ENCODE measurements around the gene ATP5F1B. TPM values are rescaled to one million over a fixed set of nuclear protein-coding genes. Genes with fewer than 3 reads are reported as not detected.

The ATP5F1B gene
- total RNA-seq, result 246 TPM

DNA sequence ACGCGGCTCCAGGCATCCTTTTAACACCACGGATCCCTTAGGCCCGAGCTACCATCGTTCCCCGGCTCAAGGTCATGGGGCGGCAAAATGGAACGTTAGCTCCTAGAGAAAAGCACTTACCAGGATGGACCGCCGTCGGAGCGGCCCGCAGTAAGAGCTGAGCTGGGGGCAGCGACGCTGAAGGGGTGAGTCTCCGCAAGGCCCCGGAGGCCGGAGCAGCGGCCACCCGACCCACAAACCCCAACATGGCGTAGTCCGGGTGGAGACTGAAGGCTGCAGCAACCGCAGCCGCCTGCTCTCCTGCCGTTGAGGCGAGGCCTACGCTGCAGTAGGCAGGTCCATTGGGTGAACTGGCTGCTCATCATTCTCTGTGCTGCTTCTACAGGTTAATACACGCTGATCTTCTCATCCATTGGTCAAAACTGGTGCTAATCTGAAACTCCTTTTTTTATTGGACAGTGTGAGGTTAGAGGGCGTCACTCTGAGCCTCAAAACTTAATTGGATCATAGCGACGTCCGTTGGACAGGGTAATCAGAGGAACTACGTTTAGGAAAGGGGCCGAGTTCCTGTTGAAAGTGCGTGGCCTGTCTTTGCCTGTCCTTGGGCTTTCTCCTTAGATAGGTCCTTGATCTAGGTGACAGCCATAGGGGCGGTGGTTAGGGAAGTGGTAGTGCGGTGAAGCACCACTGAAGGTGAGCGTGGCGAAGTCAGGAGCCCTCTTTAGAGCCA lies at the start of gene ATP5F1B:
ATP5F1B (minus strand) TSS at position 268 of the 730 bp plus-strand sequence; CDS start at position 247, 21 bp downstream.
- intact Hi-C loops (cut with DNase I), result no loop called here
- DNase-seq (ENCODE audit: low spot score) (peak; percentile 96), ATAC-seq (peak; percentile 100)

DNA sequence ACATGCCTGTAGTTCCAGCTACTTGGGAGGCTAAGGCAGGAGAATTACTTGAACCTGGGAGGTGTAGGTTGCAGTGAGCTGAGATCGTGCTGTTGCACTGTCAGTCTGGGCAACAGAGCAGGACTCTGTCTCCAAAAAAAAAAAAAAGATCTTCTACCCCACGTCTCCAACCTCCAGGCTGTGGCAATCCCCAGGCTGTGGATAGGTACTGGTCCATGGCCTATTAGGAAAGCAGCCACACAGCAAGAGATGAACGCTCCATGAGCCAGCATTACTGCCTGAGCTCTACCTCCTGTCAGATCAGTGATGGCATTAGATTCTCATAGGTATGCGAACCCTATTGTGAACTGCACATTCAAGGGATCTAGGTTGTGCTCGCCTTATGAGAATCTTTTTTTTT lies 48.4 kb upstream of the ATP5F1B start:
- ATAC-seq (no peak), DNase-seq (ENCODE audit: low spot score) (peak; percentile 14)
- intact Hi-C loops (cut with DNase I), result no loop called here

DNA sequence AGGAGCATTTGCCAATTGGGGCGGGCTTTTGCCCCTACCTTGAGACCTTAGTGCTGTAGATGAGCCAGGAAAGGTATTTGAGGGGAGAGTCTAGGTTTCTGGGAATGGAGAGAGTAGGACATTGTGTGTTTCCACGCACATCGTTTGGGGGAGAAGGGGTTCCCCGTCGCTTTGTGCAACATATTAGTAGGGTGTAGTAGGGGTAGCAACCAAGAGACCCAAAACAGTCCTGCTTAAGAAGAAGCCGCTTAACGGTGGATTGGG lies 43.0 kb upstream of the ATP5F1B start:
- ATAC-seq (no peak), DNase-seq (ENCODE audit: low spot score) (peak; percentile 59)
- intact Hi-C loops (cut with DNase I), result no loop called here

DNA sequence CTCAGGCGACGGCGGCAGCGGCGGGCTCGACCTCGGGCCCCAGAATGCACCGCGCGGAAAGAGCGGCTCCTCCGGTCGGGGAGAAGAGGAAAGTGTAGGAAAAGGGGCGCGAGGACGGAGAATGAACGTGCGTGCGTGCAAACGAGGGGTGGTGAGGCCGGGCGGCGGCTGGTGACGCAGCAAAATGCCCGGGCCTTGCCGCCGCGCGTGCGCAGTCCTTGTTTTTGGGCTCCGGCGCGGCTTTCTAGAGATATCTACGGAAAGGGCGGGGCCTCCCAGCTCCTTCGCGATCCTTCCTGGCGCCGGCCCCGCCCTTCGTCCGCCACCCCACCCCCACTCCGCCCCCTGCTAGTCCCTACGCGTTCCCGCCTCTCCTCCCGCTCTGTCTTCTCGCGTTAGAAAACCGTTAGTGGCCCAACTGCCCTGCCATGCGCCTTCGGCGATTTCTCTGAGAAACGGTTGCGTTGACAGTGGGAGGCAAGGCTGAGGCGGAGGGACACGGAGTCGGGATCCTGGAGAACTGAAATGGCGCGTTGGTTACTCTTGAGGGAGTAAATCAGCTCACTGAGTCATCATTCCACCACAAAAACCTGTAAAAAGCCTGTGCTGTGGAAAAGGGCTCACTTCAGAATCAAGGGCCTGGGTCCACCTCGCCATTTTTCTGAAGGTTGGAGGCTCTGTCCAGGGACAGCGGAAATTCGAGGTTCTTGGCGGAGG lies 42.5 kb upstream of the ATP5F1B start, which contains the start of gene PTGES3:
PTGES3 (minus strand) TSS at position 156 of the 717 bp plus-strand sequence. CDS start 285 bp downstream, outside the sequence.
- ATAC-seq (peak; percentile 97), DNase-seq (ENCODE audit: low spot score) (peak; percentile 98)
- intact Hi-C loops (cut with DNase I), result no loop called here

DNA sequence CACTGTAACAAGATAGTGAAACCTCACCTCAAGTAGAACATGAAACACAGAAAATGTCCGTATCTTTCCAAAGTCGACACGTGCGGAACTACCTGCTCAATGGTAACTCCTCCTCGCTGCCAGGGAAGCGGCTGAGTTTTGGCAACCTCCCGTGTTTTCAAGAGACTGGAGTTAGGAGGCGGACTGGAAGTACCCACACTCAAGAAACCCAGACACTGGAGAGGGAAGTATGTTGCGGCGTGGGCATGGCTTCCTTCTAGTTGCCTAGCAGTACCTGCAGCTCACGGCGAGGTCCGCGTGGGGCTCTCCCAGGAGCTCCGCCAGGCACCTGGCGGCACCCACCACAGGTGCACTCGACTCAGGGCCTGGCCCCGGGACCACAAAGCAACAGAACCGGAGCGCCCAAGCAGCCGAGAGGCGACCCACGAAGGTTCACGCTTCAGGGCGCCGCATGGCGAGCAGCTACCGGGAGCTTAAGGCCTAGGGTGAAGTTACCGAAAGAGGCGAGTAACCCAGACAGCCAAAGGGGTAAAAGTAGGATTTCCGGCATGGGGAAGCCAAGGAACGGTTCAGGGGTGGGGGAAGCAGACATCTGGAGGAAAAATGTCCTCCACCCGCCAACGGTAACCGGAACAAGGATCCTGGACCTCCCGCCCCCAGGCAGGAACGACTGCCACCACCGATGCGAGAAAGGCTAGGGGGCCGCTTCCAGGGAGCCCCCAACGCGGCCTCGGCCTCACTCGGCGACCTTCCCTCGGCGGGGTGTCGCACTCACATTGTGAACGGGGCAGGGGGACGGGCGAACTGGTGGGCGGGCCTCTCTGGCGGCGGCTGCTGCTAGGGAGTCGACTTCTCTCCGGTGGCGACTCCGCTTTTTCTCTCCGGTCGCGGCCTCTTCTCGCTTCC lies 41.7 kb upstream of the ATP5F1B start:
- peak; percentile 75 for DNase-seq (ENCODE audit: low spot score)
- peak; percentile 5 for ATAC-seq
- intact Hi-C loops (cut with DNase I), result no loop called here

DNA sequence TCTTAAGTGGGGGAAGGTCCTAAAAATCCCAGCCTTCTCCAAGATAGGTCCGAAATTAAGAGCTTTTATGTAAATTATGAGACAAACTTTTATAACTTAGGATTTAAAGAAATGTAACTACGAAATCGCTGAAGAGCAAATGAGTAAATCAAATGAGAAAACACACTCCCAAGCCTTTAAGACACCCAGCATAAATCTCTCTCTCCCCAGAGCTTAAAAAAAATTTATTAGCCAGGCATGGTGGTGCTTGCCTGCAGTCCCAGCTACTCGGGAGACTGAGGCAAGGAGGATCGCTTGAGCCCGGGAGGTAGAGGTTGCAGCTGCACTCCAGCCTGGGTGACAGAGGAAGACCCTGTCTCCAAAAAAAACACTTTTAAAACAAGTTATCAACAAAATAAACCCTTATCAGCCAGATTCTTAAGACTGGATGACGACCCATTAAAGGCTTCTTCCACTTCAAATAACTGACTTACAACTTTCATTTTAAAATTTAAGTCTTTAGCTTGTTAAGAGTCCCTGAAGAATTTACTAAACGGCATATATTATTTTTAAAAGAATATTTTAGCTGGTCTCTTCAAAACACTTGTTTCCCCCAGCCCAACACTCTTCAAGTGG lies 39.1 kb upstream of the ATP5F1B start:
- ATAC-seq (no peak), DNase-seq (ENCODE audit: low spot score) (peak; percentile 21)
- intact Hi-C loops (cut with DNase I), result no loop called here

DNA sequence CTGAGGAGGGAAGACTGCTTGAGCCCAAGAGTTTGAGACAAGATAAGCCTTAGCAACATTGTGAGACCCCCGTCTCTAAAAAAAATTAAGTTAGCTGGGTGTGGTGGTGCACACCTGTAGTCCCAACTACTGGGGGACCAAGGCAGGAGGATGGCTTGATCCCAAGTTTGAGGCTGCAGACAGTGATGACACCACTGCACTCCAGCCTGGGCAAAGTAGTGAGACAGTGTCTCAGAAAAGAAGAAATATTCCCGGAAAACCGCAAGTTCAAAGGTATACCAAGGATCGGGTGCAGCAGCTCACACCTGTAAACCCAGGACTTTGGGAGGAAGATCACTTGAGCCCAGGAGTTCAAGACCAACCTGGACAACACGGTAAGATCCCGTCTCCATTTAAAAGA lies 36.5 kb upstream of the ATP5F1B start:
- DNase-seq (ENCODE audit: low spot score) (no peak), ATAC-seq (no peak)
- intact Hi-C loops (cut with DNase I), result no loop called here

DNA sequence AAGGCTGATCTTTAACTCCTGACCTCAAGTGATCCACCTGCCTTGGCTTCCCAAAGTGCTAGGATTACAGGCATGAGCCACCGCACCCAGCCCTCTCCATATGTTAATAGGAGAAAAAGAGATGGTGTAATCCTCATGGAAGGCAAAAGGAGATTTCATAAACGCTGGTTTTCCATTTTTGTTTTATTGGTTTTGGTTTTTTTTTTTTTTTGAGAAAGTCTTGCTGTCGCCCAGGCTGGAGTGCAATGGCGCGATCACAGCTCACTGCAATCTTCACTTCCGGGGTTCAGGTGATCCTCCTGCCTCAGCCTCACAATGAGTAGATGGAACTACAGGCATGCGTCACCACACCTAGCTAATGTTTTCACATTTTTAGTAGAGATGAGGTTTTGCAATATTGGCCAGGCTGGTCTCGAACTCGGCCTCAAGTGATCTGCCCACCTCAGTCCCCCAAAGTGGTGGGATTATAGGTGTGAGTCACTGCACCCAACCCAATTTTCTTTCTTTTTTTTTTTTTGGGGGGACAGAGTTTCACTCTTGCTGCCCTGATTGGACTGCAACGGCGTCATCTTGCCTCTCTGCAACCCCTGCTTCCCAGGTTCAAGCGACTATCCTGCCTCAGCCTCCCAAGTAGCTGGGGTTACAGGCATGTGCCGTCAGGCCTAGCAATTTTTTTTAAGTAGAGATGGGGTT lies 34.2 kb upstream of the ATP5F1B start:
- intact Hi-C loops (cut with DNase I), result no loop called here
- DNase-seq (ENCODE audit: low spot score) (no peak), ATAC-seq (no peak)

DNA sequence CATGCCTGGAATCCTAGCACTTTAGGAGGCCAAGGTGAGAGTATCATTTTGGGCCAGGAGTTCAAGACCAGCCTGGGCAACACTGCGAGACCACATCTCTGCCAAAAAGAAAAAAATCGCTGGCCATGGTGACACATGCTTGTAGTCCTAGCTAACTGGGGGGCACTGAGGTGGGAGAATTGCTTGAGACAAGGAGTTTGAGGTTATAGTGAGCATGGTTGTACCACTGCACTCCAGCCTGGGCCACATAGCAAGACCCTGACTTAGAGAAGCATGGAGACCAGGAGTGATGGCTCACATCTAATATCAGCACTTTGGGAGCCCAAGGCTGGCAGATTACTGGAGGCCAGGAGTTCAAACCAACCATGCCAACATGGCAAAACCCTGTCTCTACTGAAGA lies 33.1 kb upstream of the ATP5F1B start:
- DNase-seq (ENCODE audit: low spot score) (no peak), ATAC-seq (no peak)
- intact Hi-C loops (cut with DNase I), result no loop called here

DNA sequence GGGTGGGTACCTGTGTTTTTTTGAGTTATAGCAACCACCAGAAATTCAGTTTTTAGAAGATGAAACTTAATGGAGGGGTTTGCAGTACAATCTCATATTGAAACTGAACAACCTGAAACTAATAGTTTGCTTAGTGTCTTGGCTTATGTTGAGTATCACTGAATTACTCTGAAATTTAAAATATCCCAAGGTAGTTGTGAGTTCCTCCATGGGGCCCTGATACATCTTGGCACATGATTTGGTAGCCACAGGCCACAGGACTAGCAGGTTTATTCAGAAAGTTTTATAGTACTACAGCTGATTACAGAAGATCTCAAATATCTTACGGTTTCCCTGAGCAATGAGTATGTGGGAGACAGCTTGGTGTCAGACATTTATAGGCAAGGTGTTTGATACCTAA lies 31.9 kb upstream of the ATP5F1B start:
- intact Hi-C loops (cut with DNase I), result no loop called here
- ATAC-seq (no peak), DNase-seq (ENCODE audit: low spot score) (no peak)

DNA sequence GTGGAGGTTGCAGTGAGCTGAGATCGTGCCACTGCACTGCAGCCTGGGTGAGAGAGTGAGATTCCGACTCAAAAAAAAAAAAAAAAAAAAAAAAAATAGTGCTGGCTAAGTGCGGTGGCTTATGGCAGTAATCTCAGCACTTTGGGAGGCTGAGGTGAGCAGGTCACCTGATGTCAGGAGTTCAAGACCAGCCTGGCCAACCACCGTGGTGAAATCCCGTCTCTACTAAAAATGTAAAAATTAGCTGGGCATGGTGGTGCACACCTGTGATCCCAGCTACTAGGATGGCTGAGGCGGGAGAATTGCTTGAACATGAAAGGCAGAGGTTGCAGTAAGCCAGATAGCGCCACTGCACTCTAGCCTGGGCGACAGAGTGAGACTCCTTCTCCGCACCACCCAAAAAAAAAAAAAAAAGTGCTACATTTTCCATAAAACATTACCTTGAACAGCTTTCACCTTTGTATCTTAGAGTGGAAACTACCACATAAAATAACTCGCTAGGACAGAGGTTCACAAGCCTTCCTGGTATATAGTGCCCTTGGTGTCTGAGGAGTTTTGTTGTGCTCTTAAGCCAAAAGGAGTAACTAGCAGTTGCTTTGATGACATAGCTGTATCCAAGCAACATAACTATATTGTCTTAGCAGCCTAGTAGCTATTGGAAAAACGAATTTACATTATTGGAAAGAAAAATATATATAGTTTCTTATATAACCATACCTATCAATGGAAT lies 31.2 kb upstream of the ATP5F1B start:
- intact Hi-C loops (cut with DNase I), result no loop called here
- DNase-seq (ENCODE audit: low spot score), result no peak
- no peak for ATAC-seq

DNA sequence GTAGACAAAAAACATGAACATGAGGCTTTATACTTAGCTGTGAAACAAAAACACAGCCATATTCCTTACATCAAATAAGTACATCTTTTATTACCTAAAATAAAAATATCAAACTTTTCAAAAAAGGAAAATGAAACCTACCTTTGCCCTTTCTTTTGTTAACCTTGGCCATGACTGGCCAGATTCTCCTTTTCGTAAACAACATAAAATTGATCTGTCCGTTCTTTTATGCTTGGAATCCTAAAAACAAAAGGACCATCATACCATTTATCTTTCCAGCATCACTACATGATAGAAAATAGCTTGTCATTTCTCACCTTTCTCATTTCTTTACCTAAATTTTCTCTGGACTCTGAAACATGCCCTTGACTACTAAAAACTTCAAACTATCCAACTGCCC lies 25.8 kb upstream of the ATP5F1B start:
- intact Hi-C loops (cut with DNase I), result no loop called here
- DNase-seq (ENCODE audit: low spot score) (no peak), ATAC-seq (no peak)

DNA sequence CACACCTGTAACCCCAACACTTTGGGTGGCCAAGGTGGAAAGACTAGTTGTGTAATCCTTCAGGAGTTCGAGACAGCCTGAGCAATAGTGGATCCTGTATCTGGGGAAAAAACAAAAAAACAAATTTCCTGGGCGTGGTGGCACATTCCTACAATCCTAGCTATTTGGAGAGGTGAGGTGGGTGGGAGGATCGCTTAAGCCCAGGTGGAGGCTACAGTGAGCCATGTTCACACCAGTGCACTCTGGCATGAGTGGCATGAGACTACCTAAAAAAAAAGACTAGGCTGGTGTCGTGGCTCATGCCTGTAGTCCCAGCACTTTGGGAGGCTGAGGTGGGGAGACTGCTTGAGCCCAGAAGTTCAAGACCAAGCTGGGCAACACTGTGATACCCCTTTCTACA lies 25.1 kb upstream of the ATP5F1B start:
- no peak for ATAC-seq

DNA sequence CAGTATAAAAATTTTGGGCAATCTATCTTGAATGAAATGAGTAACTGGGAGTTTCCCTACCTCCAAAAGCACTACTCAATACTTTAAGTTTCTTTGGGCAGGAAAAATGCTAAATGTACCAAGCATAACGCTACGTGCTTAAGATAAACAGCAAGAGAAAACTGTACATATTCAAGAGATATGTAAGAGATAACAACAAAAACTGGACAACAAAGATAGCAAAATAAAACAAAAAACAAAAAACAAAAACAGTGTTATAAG lies 22.3 kb upstream of the ATP5F1B start:
- ATAC-seq (no peak), DNase-seq (ENCODE audit: low spot score) (no peak)
- intact Hi-C loops (cut with DNase I), result no loop called here

More for the DNA sequence above, 25.1 kb upstream of the ATP5F1B start:
- intact Hi-C loops (cut with DNase I), result no loop called here
- peak; percentile 14 for DNase-seq (ENCODE audit: low spot score)

DNA sequence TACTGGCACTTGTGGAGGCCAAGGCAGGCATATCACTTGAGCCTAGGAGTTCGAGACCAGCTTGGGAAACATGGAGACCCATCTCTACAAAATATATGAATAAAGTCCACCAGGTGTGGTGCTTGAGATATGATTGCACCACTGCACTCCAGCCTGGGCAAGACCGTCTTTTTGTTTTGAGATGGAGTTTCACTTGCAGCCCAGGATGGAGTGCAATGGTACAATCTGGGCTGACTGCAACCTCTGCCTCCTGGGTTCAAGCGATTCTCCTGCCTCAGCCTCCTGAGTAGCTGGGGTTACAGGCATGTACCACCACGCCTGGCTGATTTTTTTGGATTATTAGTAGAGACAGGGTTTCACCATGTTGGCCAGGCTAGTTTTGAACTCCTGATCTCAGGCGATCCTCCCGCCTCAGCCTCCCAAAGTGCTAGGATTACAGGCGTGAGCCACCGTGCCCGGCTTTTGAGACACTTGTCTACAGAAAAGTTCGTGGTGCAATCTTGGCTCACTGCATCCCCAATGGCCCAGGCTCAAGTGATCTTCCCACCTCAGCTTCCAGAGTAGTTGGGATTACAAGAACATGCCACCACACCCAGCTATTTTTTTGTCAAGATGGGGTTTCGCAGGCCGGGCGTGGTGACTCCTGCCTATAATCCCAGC lies 16.3 kb upstream of the ATP5F1B start:
- intact Hi-C loops (cut with DNase I), result no loop called here
- DNase-seq (ENCODE audit: low spot score), result no peak

DNA sequence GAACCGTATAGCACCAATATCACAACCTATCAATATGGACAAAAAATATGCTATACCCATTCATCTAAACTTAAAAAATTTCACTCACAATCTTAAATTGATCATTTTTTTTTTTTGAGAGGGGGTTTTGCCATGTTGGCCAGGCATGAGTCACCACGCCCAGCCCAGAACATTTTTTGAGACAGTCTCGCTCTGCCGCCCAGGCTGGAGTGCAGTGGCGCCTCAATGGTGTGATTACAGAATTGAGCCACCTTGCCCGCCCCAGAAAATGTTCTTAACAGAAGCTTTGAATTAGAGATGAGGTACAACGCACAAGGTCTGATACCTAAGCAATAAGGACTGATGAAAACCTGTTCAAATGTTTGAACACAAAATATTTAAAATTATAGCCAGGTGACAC lies 15.8 kb upstream of the ATP5F1B start:
- intact Hi-C loops (cut with DNase I), result no loop called here
- ATAC-seq (no peak), DNase-seq (ENCODE audit: low spot score) (no peak)

More for the DNA sequence above, 16.3 kb upstream of the ATP5F1B start:
- ATAC-seq, result no peak

DNA sequence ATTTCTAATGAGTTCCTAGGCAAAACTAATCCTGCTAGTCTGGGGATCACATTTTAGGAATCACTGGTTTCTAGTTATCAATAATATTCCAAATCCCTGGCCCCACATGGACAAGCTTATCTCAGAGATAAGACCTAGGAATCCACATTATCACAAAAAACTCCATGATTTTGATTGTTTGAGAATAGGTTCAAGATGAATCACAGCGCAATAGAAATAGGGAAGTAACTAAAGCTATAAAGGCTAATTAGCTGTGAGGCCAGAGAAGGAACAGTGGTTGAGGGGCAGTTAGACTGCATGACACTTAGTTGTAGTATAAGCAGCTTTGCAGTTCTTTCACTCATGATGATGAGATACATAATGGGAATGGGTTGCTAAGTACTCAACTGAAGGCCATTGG lies 13.1 kb upstream of the ATP5F1B start:
- ATAC-seq, result no peak
- intact Hi-C loops (cut with DNase I), result no loop called here
- DNase-seq (ENCODE audit: low spot score), result no peak
